ENCODE data around the gene FAM181A. TPM values are rescaled to one million over a fixed set of nuclear protein-coding genes. Genes with fewer than 3 reads are reported as not detected.

The FAM181A gene
- total RNA-seq, 1 experiment from 2014 or later, result not detected

DNA sequence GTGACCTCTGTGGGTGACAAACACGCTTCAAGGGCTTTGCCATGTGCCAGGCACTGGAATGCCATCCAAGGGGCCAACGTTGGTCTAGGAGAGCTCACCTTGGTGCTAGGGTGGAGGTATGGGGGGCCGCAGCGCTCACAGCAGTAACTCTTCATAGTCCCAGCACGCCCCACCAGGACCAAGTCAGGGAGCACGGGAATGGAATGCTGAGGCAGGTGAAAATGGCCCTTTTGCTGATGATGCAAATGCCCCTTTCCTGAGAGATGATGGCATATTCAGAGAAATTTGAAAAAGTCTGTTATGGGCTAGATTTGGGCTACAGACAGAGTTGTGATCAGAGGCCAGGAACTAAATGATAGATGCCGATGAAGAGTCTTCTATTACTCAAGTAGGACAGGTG, 10.0 kb upstream of the FAM181A start:
- no peaks in the 10 kb centered on the region for H3K9me3 ChIP-seq (ENCODE audit: control insufficient read depth, low read depth, low read length)
- no peak overlapping the region for H4K8ac ChIP-seq (replicated peaks; ENCODE audit: insufficient read length, low read depth, low read length)
- H3K23ac ChIP-seq (ENCODE audit: insufficient read length, low read depth, low read length), result no peak overlapping the region
- H3K79me2 ChIP-seq (ENCODE audit: insufficient read depth, low read length), result no peaks in the 10 kb centered on the region
- no peaks in the 10 kb centered on the region; a peak in 1 of 7 replicates for H3K36me3 Mint-ChIP-seq (ENCODE audit: insufficient read depth in 1 of 3, low read depth in 3 of 3)
- no peak overlapping the region for H4K5ac ChIP-seq (ENCODE audit: insufficient read length, low read depth, low read length)
- H2AFZ ChIP-seq (ENCODE audit: low read length), result no peak overlapping the region
- no peak overlapping the region for H3K56ac ChIP-seq (ENCODE audit: insufficient read length, low read depth, low read length)
- WGBS (ENCODE audit: extremely low coverage, insufficient read length, low lambda C conversion rate), result no CpG with 5 or more reads among the region's 7 CpGs
- no peak overlapping the region for H3K9ac ChIP-seq (ENCODE audit: extremely low read depth, insufficient read length, low read length)
- H3K27me3 ChIP-seq (ENCODE audit: insufficient read depth, low read length), result no peaks in the 10 kb centered on the region
- no peak overlapping the region for H3K14ac ChIP-seq (ENCODE audit: insufficient read depth, low read length)
- peaks cover 2 to 3% of the 10 kb centered on the region in 2 experiments; a peak in 2 of 5 replicates for H3K9me3 Mint-ChIP-seq
- H4K20me1 ChIP-seq (ENCODE audit: control insufficient read depth, insufficient read depth, insufficient read length), result no peaks in the 10 kb centered on the region
- no peaks in the 10 kb centered on the region for H3K79me1 ChIP-seq (ENCODE audit: insufficient read depth, low read depth, low read length, poor library complexity, severe bottlenecking)
- no peak overlapping the region for H2AK5ac ChIP-seq (ENCODE audit: insufficient read length, low read length)
- H3K23me2 ChIP-seq (ENCODE audit: insufficient read length, low read depth, low read length, poor library complexity, severe bottlenecking), result no peaks in the 10 kb centered on the region
- TF ChIP-seq, protein P1, sequence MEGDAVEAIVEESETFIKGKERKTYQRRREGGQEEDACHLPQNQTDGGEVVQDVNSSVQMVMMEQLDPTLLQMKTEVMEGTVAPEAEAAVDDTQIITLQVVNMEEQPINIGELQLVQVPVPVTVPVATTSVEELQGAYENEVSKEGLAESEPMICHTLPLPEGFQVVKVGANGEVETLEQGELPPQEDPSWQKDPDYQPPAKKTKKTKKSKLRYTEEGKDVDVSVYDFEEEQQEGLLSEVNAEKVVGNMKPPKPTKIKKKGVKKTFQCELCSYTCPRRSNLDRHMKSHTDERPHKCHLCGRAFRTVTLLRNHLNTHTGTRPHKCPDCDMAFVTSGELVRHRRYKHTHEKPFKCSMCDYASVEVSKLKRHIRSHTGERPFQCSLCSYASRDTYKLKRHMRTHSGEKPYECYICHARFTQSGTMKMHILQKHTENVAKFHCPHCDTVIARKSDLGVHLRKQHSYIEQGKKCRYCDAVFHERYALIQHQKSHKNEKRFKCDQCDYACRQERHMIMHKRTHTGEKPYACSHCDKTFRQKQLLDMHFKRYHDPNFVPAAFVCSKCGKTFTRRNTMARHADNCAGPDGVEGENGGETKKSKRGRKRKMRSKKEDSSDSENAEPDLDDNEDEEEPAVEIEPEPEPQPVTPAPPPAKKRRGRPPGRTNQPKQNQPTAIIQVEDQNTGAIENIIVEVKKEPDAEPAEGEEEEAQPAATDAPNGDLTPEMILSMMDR (conservative IDR thresholded peaks at IDR 0.05), result no peak
- H2BK5ac ChIP-seq (ENCODE audit: insufficient read length, low read length), result no peak overlapping the region
- H3K4me1 Mint-ChIP-seq, result no peaks in the 10 kb centered on the region
- H3K18ac ChIP-seq (ENCODE audit: insufficient read length, low read depth, low read length), result no peak overlapping the region
- no peaks in the 10 kb centered on the region for H3K4me1 ChIP-seq (ENCODE audit: insufficient read depth, low read length)
- no peak overlapping the region for H3K27ac Mint-ChIP-seq
- no peak overlapping the region for H4K91ac ChIP-seq (ENCODE audit: insufficient read length, low read depth, low read length)
- H3K4ac ChIP-seq (ENCODE audit: low read depth, low read length), result no peak overlapping the region
- no peak overlapping the region for H2BK15ac ChIP-seq (ENCODE audit: low read depth, low read length)
- H2BK20ac ChIP-seq (ENCODE audit: low read depth, low read length, poor library complexity, severe bottlenecking), result no peak overlapping the region
- no peak overlapping the region for H3T11ph ChIP-seq (ENCODE audit: low read length)
- H2BK120ac ChIP-seq (ENCODE audit: low read depth, low read length, poor library complexity, severe bottlenecking), result no peak overlapping the region
- no peak overlapping the region for H3K4me2 ChIP-seq (ENCODE audit: insufficient read depth, insufficient read length, low read length)
- DNase-seq, result no peak
- peaks cover 3% of the 10 kb centered on the region for H3K27me3 Mint-ChIP-seq (ENCODE audit: low read depth)
- H2BK12ac ChIP-seq (ENCODE audit: insufficient read length, low read depth, low read length), result no peak overlapping the region
- H3K4me3 Mint-ChIP-seq, result no peak overlapping the region
- H3K27ac ChIP-seq (ENCODE audit: insufficient read length, low read depth, low read length), result no peak overlapping the region

All from H9 (cell line).